ENCODE results near the gene GPAT3. TPM values are rescaled to one million over a fixed set of nuclear protein-coding genes. Genes with fewer than 3 reads are reported as not detected.

GPAT3 gene
- total RNA-seq, 2 donors from 2014 or later, result 1.2 to 5.1 TPM

DNA sequence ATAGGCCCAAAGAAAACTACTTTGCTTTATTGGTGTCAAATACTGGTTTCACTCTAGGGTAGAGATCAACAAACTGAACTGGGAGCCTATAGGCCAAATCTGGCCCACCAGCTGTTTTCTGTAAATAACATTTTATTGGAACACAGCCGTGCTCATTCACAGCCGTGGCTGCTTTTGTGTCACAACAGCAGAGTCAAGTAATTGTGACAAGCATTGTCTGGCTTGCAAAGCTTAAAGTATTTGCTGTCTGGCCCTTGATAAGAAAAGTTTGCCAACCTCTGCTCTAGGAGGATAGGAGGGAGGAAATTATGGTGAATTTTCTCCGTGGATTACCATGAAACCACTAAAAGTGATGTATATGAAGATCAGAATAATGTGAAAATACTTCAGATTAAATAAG lies 53.4 kb downstream of the GPAT3 start:
- Mint-ChIP-seq H3K4me1 (ENCODE audit: low read depth) (no peaks in the 10 kb centered on the region), H3K27ac (no peak overlapping the region), H3K9me3 (peaks cover 0 to 3% of the 10 kb centered on the region in 2 donors), H3K36me3 (ENCODE audit: insufficient read depth in 2 of 2) (no peaks in the 10 kb centered on the region), H3K4me3 (no peak overlapping the region), H3K27me3 (ENCODE audit: low read depth) (no peaks in the 10 kb centered on the region)
- no peak for DNase-seq
- no peak for ATAC-seq (replicated peaks in 1 of 2)

DNA sequence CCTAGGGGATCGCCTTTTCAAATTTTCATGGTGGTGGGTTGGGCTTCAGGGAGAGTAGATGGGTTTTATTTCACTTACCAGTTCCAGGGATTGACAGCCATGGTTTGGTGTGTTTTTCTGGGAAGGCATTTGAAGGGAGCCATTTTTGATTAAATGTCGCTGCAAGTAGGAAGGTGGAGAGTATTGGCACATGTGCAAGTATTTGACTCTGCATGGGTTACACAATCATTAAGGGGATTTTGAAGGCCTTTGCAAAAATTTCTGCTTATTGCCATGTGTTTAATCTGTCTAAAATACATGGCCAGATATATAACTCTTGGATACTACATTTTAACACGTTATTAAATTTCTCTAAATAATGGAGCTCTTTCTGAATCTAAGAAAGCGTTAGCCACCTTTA lies 55.1 kb downstream of the GPAT3 start:
- Mint-ChIP-seq H3K27ac (no peak overlapping the region), H3K27me3 (ENCODE audit: low read depth) (no peaks in the 10 kb centered on the region), H3K4me3 (no peak overlapping the region), H3K9me3 (peaks cover 0 to 3% of the 10 kb centered on the region in 2 donors), H3K4me1 (ENCODE audit: low read depth) (no peaks in the 10 kb centered on the region), H3K36me3 (ENCODE audit: insufficient read depth in 2 of 2) (no peaks in the 10 kb centered on the region)
- ATAC-seq (replicated peaks in 1 of 2) (no peak), DNase-seq (no peak)

DNA sequence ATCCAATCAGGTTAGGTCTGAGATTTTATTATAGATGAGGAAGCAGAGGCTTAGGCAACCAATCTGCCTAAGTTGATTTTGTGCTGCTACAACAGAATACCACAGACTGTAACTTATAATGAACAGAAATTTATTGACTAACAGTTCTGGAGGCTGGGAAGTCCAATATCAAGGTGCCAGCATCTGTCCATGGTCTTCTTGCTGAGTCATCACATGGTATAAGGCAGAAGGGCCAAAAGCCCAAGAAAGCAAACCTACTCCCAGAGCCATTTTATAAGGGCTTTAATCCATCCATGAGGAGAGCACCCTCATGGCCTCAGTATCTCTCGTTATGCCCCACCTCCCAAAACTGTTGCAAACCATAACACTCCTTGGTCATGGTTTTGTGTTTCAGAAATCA lies 55.8 kb downstream of the GPAT3 start:
- no peak overlapping the region for H3K27ac Mint-ChIP-seq
- ATAC-seq (replicated peaks in 1 of 2), result no peak
- DNase-seq, result no peak
- peaks cover 0 to 3% of the 10 kb centered on the region in 2 donors for H3K9me3 Mint-ChIP-seq
- no peak overlapping the region for H3K4me3 Mint-ChIP-seq
- no peaks in the 10 kb centered on the region for H3K36me3 Mint-ChIP-seq (ENCODE audit: insufficient read depth in 2 of 2)
- no peaks in the 10 kb centered on the region for H3K27me3 Mint-ChIP-seq (ENCODE audit: low read depth)
- H3K4me1 Mint-ChIP-seq (ENCODE audit: low read depth), result no peaks in the 10 kb centered on the region

DNA sequence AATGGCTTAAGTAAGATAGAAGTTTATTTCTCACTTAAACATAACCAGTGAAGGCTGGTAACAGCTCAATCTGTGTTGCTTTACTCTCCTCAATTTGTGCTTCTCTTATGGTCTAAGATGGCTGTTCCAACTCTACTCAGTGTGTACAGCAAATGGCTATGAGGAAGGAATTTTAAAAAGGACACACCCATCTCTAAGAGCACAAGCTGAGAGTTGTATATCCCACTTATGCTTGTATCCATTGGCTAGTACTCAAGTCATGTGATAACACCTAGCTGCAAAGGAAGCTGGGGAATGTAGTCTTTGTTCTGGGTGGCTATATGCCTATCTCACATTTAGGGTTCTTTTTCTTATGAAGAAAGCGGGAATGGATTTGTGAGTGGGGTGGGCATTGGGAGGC lies 63.3 kb downstream of the GPAT3 start:
- Mint-ChIP-seq H3K4me1 (ENCODE audit: low read depth) (no peaks in the 10 kb centered on the region), H3K9me3 (no peaks in the 10 kb centered on the region), H3K4me3 (no peak overlapping the region), H3K27me3 (ENCODE audit: low read depth) (no peaks in the 10 kb centered on the region), H3K27ac (no peak overlapping the region), H3K36me3 (ENCODE audit: insufficient read depth in 2 of 2) (no peaks in the 10 kb centered on the region)
- ATAC-seq (replicated peaks in 1 of 2) (peak; percentile 60 to 80), DNase-seq (no peak)

DNA sequence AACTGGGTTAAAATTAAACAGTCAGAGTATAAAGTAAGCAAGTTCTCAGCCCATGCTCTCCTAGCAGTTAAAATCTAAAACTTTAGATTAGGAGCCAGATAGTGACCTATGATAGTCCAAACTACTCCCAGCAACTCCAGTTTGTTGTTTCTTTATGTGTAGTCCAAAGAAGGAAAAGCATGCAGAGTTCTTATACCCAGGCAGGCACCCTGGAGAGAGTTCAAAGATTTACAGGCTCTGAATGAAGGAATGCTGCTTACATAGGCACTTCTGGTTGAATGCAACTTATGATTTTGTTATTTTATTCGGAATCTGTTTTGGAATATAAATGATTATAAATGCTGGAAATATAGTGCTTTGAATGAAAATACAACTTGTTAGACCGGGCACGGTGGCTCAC lies 67.2 kb downstream of the GPAT3 start:
- H3K4me1 Mint-ChIP-seq (ENCODE audit: low read depth), result no peaks in the 10 kb centered on the region

DNA sequence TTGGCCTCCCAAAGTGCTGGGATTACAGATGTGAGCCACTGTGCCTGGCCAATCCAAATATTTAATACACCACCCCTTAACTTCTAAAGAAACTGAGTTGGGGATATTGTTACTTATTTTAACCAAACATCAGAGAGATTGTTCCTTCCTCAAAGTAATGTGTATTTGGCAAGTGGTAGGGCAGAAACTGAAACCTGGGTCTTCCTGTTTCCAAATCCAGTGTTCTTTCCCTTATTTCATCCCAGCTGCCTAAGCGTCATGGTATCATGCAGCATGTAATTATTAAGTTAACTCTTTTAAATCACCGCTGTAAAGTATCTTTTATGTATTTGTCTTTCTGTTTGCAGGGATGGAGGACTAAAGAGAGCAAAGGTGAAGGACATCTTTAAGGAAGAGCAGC lies 68.4 kb downstream of the GPAT3 start:
- H3K27ac Mint-ChIP-seq, result no peak overlapping the region
- DNase-seq (no peak), ATAC-seq (replicated peaks in 1 of 2) (no peak)
- H3K4me3 Mint-ChIP-seq, result no peak overlapping the region
- no peaks in the 10 kb centered on the region for H3K36me3 Mint-ChIP-seq (ENCODE audit: insufficient read depth in 2 of 2)
- H3K27me3 Mint-ChIP-seq (ENCODE audit: low read depth), result no peaks in the 10 kb centered on the region
- no peaks in the 10 kb centered on the region for H3K9me3 Mint-ChIP-seq
- no peaks in the 10 kb centered on the region for H3K4me1 Mint-ChIP-seq (ENCODE audit: low read depth)

More for the DNA sequence above, 67.2 kb downstream of the GPAT3 start:
- ATAC-seq (replicated peaks in 1 of 2) (no peak), DNase-seq (no peak)
- Mint-ChIP-seq H3K27ac (no peak overlapping the region), H3K36me3 (ENCODE audit: insufficient read depth in 2 of 2) (no peaks in the 10 kb centered on the region), H3K9me3 (no peaks in the 10 kb centered on the region), H3K4me3 (no peak overlapping the region), H3K27me3 (ENCODE audit: low read depth) (no peaks in the 10 kb centered on the region)

DNA sequence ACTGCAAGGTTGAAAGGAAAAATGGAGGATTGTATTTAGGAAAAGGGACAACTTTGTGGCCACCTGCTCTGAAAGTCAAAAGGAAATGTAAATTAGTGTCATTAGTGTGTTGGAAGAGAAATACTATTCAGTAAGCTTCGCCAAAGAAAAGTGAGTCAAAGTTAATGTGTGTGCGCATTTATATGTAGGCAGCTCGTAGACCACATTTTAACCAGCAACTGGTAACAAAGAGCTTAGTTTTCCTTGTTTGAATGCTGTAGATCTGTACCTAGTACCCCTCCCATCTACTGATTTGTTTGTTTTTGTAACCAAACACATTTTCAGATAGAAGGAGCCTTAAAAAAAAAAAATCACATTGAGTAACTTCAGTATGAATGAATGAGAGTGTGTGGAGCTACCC lies 69.3 kb downstream of the GPAT3 start:
- H3K9me3 Mint-ChIP-seq, result no peaks in the 10 kb centered on the region
- H3K27me3 Mint-ChIP-seq (ENCODE audit: low read depth), result no peaks in the 10 kb centered on the region
- no peak for DNase-seq
- H3K4me1 Mint-ChIP-seq (ENCODE audit: low read depth), result no peaks in the 10 kb centered on the region
- H3K27ac Mint-ChIP-seq, result no peak overlapping the region
- H3K36me3 Mint-ChIP-seq (ENCODE audit: insufficient read depth in 2 of 2), result no peaks in the 10 kb centered on the region
- ATAC-seq (replicated peaks in 1 of 2), result no peak
- H3K4me3 Mint-ChIP-seq, result no peak overlapping the region

DNA sequence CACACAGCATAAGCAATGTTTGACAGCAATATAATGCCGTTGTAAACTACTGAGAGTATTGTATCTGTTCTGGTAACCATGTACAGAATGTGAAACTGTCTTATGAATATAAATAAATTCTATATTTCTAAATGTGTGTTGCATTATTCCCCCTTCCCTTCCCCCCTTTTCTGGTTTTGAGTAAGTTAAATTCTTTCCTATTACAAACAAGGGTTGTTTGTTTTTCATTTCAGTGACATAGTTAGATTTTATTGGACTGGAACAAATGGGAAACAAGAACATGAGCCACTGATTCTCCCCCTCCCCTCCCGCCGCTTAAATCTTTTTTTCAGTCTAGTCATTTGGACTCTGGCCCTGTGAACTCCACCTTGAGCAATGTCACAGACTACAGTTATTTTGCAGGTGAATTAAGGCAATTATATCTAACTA lies 69.8 kb downstream of the GPAT3 start:
- Mint-ChIP-seq H3K27me3 (ENCODE audit: low read depth) (no peaks in the 10 kb centered on the region), H3K9me3 (no peaks in the 10 kb centered on the region), H3K27ac (no peak overlapping the region)

DNA sequence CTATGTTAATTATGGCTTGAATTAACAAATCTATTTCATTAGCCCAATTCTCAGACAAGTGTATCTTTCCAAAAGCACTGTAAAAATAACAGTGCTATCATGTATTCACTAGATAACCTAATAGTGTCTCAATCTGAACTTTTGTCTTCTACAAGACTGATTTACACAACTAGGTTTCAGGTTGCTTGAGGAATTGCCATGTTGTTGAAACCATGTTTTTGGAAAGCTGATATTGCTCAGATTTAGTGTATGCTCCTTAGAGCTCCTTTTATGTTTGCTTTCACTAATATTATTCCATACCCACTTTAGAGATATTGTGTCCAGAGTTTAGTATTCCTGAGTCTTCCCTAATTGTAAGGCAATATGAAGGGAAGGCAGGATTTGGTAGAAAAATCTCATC lies 70.6 kb downstream of the GPAT3 start:
- ATAC-seq (replicated peaks in 1 of 2) (no peak), DNase-seq (no peak)
- Mint-ChIP-seq H3K36me3 (ENCODE audit: insufficient read depth in 2 of 2) (peaks cover 0 to 2% of the 10 kb centered on the region in 2 donors), H3K27me3 (ENCODE audit: low read depth) (no peaks in the 10 kb centered on the region), H3K4me1 (ENCODE audit: low read depth) (no peaks in the 10 kb centered on the region), H3K4me3 (no peak overlapping the region), H3K27ac (no peak overlapping the region), H3K9me3 (peaks cover 0 to 2% of the 10 kb centered on the region in 2 donors)

More for the DNA sequence above, 69.8 kb downstream of the GPAT3 start:
- H3K4me1 Mint-ChIP-seq (ENCODE audit: low read depth), result no peaks in the 10 kb centered on the region
- DNase-seq (no peak), ATAC-seq (replicated peaks in 1 of 2) (no peak)
- H3K4me3 Mint-ChIP-seq, result no peak overlapping the region
- H3K36me3 Mint-ChIP-seq (ENCODE audit: insufficient read depth in 2 of 2), result no peaks in the 10 kb centered on the region

DNA sequence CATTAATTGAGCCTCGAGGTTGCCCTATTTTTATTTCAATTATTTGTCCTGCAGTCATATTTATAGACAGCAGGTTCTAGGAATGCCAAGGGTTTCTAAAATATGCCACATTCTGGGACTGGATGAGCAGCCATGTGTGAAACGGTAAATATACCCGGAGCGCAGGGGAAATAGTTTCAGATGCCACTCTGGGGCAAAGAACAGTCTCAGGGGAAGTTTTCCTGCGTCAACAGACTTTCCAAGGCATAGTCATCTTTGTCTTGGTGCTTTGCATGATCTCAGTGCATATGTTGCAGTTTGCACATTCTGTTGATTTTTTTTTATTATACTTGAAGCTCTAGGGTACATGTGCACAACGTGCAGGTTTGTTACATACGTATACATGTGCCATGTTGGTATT lies 71.0 kb downstream of the GPAT3 start:
- Mint-ChIP-seq H3K36me3 (ENCODE audit: insufficient read depth in 2 of 2) (peaks cover 0 to 2% of the 10 kb centered on the region in 2 donors), H3K4me3 (no peak overlapping the region), H3K9me3 (peaks cover 0 to 2% of the 10 kb centered on the region in 2 donors), H3K27ac (no peak overlapping the region), H3K27me3 (ENCODE audit: low read depth) (no peaks in the 10 kb centered on the region), H3K4me1 (ENCODE audit: low read depth) (no peaks in the 10 kb centered on the region)
- DNase-seq, result no peak
- ATAC-seq (replicated peaks in 1 of 2), result no peak

DNA sequence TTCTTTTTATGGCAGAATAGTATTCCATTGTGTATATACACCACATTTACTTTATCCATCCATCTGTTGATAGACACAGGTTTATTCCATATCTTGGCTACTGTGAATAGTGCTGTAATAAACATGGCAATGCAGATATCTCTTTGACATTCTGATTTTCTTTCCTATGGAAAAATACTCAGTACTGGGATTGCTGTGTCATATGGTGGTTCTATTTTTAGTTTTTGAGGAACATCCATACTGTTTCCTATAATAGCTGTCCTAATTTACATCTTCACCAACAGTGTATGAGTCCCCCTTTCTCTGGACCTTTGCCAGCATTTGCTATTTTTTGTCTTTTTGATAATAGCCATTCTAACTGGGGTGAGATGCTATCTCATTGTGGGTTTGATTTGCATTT lies 73.5 kb downstream of the GPAT3 start:
- H3K9me3 Mint-ChIP-seq, result peaks cover 7 to 14% of the 10 kb centered on the region in 2 donors
- H3K27me3 Mint-ChIP-seq (ENCODE audit: low read depth), result no peaks in the 10 kb centered on the region
- no peak for ATAC-seq (replicated peaks in 1 of 2)
- H3K4me3 Mint-ChIP-seq, result no peak overlapping the region
- H3K4me1 Mint-ChIP-seq (ENCODE audit: low read depth), result no peaks in the 10 kb centered on the region
- peaks cover 5 to 7% of the 10 kb centered on the region in 2 donors for H3K36me3 Mint-ChIP-seq (ENCODE audit: insufficient read depth in 2 of 2)
- DNase-seq, result no peak
- no peak overlapping the region for H3K27ac Mint-ChIP-seq

DNA sequence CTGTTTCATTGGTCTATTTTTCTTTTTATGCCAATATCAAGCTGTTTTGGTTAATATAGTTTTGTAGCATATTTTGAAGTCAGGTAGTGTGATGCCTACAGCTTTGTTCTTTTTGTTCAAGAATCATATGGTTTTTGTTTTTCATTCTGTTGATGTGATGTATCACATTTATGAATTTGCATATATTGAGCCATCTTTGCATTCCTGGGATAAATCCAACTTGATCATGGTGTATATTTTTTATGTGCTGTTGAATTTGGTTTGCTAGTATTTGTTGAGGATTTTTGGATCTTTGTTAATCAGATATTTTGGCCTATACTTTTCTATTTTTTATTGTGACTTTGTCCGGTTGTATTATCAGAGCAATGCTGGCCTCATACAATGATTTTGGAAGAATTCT lies 74.8 kb downstream of the GPAT3 start:
- Mint-ChIP-seq H3K9me3 (peaks cover 7 to 21% of the 10 kb centered on the region in 2 donors), H3K4me3 (no peak overlapping the region), H3K27ac (no peak overlapping the region), H3K36me3 (ENCODE audit: insufficient read depth in 2 of 2) (peaks cover 7 to 8% of the 10 kb centered on the region in 2 donors), H3K4me1 (ENCODE audit: low read depth) (no peaks in the 10 kb centered on the region), H3K27me3 (ENCODE audit: low read depth) (no peaks in the 10 kb centered on the region)
- DNase-seq (no peak), ATAC-seq (replicated peaks in 1 of 2) (no peak)

DNA sequence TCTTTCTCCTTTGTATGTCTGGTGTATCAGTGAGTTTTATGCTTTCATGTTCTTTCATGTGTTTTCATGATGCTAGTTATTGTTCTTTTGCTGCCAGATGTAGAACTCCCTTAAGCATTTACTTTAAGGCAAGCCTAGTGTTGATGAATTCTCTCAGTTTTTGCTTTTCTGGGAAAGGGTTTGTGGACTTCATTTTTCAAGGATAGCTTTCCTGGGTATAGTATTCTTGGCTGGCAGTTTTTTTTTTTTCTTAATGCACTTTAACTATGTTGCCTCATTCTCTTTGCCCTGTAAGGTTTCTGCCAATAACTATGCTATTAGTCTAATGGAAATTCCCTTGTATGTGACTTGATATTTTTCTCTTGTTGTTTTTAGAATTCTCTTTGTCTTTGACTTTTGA lies 77.1 kb downstream of the GPAT3 start:
- Mint-ChIP-seq H3K27me3 (ENCODE audit: low read depth) (peaks cover 7% of the 10 kb centered on the region), H3K4me3 (no peak overlapping the region), H3K4me1 (ENCODE audit: low read depth) (no peaks in the 10 kb centered on the region), H3K9me3 (peaks cover 7 to 21% of the 10 kb centered on the region in 2 donors), H3K27ac (no peak overlapping the region), H3K36me3 (ENCODE audit: insufficient read depth in 2 of 2) (peaks cover 7 to 8% of the 10 kb centered on the region in 2 donors)
- DNase-seq (no peak), ATAC-seq (replicated peaks in 1 of 2) (no peak)

DNA sequence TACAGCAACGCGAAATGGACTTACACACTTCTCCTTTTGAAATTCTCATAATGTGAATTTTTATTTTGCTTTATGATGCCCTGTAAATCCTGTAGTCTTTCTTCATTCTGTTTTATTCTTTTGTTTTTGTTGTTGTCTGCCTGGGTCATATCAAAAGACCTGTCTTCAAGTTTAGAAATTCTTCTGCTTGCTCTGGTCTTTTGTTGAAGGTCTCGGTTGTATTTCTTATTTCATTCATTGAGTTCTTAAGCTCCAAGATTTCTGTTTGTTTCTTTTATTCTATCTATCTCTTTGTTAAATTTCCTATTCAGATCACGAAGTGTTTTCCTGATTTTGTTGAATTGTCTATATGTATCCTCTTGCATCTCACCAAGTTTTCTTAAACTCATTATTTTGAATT lies 78.1 kb downstream of the GPAT3 start:
- H3K4me3 Mint-ChIP-seq, result no peak overlapping the region

More for the DNA sequence above, 78.1 kb downstream of the GPAT3 start:
- Mint-ChIP-seq H3K4me1 (ENCODE audit: low read depth) (no peaks in the 10 kb centered on the region), H3K9me3 (peaks cover 7 to 21% of the 10 kb centered on the region in 2 donors), H3K36me3 (ENCODE audit: insufficient read depth in 2 of 2) (peaks cover 7 to 8% of the 10 kb centered on the region in 2 donors), H3K27me3 (ENCODE audit: low read depth) (peaks cover 8% of the 10 kb centered on the region), H3K27ac (no peak overlapping the region)
- DNase-seq (no peak), ATAC-seq (replicated peaks in 1 of 2) (no peak)
